HS-27A (cell line): ENCODE results near the gene FXR1.

ENCODE experiments used
- DNase-seq: peaks from one replicate; pipeline ENCODE4 v3.0.0-alpha.2; 2012; ENCODE audit warnings: low read depth, missing footprints

The FXR1 gene

DNA sequence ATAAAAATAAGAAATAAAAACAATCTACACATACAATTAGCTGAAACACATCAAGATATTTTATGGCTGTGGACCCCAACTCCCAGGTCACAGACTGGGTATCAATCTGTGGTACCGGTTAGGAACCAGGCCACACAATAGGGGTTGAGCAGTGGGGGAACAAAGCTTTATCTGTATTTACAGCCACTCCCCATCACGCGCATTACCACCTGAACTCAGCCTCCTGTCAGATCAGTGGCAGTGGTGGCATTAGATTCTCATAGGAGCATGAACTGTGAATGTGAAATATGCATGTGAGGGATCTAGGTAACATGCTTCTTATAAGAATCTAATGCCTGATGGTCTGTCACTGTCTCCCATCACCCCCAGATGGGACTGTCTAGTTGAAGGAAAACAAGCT is 94.8 kb downstream of the FXR1 start:
- DNase-seq, result no peak

DNA sequence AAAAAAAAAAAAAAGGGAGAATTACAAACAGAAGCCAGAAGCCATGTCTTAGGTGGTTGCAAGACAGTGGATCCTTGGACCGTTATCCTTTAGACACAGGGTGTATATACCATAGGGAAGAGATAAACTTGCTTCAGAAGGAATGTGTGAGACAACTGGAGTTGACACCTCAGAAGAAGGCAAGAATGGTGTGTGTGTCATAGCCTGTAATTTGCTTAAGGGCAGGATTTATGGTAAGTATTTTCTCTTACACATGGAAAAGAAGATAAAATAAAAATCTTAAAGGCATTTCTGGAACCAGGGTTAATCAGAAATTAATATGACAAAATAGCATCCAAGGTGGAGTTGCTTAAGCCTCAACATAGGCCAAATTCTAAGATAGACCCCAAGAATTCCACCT is 96.3 kb downstream of the FXR1 start:
- DNase-seq, result no peak

DNA sequence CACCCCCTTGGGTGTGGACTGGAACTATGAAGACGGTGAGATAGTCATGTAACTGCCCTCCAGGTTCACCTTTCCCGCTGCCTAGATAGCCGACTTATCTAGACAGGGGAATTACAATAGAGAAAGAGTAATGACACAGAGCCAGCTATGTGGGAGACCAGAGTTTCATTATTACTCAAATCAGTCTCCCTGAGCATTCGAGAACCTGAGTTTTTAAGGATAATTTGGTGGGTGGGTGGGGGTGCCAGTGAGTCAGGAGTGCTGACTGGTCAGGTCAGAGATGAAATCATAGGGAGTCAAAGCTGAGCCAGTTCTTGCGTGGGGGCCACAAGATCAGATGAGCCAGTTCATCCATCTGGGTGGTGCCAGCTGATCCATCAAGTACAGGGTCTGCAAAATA is 96.8 kb downstream of the FXR1 start:
- no peak for DNase-seq

DNA sequence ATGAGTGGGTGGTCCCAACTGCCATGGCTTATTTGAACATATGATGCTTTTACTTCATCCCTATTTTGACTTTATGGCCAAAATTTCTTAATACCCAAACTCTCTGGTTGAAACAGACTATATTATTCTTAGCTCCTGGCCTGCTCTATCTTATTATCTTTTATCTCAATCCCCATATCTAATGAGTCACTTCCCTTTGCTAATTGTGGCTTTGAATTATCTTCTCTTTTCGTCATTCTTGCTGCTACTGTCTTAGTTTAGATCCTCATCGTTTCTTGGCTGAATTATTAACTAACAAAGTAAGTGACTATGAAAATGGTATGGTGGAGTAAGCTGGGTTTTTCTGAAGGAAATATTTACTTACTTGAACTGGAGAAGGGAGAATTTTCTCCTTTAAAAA is 105.2 kb downstream of the FXR1 start:
- DNase-seq, result no peak

DNA sequence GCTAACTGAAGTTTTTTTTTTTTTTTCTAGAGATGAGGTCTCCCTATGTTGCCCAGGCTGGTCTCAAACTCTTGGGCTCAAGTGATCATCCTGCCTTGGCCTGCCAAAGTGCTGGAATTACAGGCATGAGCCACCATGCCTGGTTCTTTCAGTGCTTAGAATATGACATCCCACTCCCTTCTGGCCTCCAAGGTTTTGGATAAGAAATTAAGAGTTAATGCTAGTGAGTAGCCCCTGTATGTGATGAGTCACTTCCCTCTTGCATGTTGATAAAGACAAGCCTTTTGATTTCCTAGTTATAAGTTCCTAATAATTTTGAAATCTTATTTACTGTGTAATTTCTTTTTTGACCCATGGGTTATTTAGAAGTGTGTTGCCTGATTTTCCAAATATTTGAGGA is 112.7 kb downstream of the FXR1 start:
- no peak for DNase-seq

DNA sequence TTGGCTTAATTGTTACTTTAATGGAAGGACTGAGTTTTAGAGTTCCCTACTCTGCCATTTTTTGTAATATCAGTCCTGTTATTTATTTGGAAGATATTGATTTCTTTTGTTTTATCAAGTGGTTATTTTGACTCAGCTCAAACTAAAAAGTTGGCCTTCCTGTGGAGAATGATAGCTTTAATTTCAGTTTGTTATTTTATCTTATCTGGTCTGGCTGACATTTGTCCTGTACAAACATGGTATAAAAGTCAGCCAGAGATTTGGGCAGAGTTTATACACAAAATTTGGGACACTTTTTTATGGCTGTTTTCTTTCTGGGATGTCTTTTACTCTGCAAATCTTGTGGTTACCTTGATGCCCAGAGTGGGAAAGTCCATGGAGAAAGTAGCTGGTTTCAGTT is 118.5 kb downstream of the FXR1 start:
- DNase-seq, result no peak
